CD4-positive, alpha-beta T cell treated with Interleukin-15 for 4 hours (primary cell): ENCODE results near the gene RNF225.
"Not testable (repeated sequence)": the region's sequence is repeated elsewhere in the genome, so short reads cannot be mapped to it uniquely, and the experiment has no call there.

Source experiments
- DNase-seq: peaks from one replicate; pipeline ENCODE4 v3.0.0-alpha.2; 2020; ENCODE audit warnings: low spot score

Gene RNF225

GRCh38 chr19:58362272-58362994 is 33.0 kb upstream of the RNF225 start, which contains the start of gene ZNF497:
ZNF497 (minus strand) TSS chr19:58362751; CDS start chr19:58357635, 5,116 bp downstream.
- DNase-seq, result peak; percentile 97

- DNase-seq, result no peak
Measured at GRCh38 chr19:58364146-58364545, 31.3 kb upstream of the RNF225 start.

- no peak for DNase-seq
Measured at GRCh38 chr19:58366585-58367430, 28.6 kb upstream of the RNF225 start.

DNA sequence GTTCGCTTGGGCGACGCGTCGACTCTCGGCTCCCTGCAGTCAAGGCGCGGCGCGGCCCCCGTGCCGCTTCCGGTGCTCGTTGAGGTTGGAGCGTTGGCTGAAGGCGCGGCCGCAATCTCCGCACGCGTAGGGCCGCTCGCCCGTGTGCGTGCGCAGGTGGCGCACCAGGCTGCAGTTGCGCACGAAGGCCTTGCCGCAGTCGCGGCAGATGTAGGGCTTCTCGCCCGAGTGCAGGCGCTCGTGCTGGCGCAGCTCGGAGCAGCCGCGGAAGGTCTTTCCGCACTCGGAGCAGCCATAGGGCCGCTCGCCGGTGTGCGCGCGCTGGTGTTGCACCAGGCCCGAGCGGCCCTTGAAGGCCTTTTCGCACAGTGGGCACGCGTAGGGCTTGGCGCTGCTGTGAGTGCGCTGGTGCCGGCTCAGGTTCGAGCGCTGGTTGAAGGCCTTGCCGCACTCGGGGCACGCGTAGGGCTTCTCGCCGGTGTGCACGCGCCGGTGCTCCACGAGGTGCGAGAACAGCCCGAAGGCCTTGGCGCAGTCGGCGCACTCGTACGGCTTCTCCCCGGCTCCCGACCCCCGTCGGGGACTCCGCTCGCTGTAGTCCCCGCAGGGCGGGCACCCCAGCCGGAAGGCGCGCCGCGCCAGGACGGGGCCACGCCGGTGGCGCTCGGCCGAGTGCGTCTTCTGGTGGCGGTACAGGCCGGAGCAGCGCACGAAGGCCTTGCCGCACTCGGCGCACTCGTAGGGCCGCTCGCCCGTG is 27.6 kb upstream of the RNF225 start:
- DNase-seq, result no peak

DNA sequence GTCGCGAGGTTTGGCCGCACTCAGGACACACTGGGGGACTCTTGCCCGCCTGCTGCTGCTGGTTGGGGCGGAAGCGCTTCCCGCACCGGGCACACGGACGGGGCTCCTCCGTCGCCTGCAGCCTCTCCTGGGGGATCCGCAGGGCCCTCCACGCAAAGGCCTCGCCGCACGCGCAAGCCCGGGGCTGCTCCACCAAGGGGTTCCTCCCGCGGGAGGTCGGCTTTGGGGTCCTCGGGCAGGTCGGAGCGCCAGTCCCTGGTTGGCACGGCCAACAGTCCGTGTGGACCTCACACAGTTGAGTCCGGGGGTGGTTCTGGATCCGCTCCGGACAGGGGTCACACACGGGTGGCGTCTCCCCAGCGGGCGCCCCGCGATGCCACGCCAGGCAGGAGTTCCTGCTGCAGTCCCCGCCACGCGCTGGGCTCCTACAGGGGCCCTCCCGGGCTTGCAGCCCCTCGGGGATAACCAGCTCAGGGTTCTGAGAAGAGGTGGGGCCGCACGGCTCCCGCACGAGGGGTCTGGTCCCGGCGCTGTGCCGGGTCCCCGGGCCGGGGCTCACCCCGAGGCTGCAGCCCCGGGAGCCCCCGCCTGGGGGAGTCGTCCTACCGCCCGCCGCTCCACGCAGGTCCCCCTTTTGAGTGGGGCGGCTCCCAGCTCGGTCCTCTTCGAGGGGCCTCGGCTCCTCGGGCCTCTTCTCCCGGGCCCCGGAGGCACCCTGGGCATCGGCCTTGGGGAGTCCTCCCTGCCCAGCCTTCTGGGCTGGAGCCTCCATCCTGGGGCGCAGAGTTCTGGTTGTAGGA is 26.7 kb upstream of the RNF225 start:
- no peak for DNase-seq

- no peak for DNase-seq
Measured at GRCh38 chr19:58372311-58373133, 22.9 kb upstream of the RNF225 start.

- DNase-seq, result no peak
Measured at GRCh38 chr19:58374200-58374599, 21.3 kb upstream of the RNF225 start.

DNA sequence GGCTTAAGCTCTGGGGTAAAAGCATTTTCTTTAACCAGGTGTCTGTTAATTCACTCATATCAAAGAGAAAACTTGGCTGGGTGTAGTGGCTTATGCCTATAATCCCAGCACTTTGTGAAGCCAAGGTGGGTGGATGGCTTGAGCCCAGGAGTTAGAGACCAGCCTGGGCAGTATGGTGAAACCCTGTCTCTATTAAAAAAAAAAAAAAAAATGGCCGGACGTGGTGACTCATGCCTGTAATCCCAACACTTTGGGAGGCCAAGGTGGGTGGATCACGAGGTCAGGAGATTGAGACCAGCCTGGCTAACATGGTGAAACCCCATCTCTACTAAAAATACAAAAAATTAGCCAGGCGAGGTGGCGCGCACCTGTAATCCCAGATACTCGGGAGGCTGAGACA is 18.7 kb upstream of the RNF225 start:
- DNase-seq, result not testable (repeated sequence)

- DNase-seq, result no peak
Measured at GRCh38 chr19:58379246-58379645, 16.2 kb upstream of the RNF225 start.

DNA sequence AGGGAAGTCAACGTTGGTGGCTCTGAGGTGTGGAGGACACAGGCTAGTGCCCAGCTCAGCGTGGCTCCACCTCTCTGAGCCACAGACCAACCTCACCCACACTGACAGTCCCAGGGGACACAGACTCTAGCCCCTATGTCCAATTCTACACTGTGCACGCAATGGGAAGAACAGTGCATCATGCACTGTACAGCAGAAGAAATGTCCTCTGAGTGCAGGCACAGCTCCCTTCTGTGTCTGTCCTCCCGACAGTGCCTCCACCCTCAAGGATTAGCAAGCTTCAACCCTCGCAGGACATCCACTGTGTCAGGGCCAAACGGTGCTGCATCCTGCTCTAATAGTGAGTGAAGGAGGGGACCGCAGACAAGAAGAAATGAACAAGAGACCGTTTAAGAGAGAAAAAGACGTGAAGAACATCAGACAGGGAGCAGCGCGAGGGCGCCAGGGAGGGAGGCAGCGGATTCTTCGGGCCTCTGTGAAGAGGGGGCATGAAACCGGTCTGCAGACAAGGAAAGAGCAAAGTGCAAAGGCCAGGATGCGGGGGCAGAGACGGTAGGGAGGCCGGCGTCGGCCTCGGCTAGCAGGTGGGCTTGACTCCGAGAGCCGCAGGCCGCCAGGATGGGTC is 15.3 kb upstream of the RNF225 start:
- DNase-seq, result no peak

- DNase-seq, result peak; percentile 100
Measured at GRCh38 chr19:58380662-58381459, 14.6 kb upstream of the RNF225 start, which contains the start of gene ZNF837. ZNF837 (minus strand) TSS chr19:58381030; CDS start chr19:58369332, 11,698 bp downstream.

DNA sequence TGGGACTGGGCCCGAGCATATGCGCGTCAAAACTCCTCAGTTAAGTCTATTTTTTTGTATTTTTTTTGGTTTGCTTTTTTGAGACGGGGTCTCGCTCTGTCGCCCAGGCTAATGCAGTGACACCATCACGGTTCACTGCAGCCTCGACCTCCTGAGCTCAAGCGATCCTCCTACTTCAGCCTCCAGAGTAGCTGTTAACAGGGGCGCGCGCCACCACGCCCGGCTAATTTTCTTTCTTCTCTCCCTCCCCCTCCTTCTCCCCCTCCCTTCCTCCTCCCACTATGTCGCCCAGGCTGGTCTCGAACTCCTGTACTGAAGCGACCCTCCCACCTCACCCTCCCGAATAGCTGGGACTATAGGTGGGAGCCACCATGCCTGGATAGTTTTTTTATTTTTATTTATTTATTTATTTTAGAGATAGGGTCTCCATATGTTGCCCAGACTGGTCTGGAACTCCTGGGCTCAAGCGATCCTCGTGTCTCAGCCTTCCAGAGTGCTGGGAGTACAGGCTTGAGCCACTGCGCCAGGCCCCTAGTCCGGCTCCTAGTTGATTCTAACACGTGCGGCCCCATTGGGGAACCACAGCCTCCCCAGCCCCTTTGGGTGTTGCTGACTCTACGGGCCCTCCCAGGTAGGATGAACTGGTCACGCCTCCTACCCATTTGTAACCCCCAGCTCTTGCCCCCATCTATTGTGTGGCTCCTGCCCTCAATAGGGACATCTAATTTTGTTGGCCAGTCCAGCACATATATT is 13.8 kb upstream of the RNF225 start:
- no peak for DNase-seq

DNA sequence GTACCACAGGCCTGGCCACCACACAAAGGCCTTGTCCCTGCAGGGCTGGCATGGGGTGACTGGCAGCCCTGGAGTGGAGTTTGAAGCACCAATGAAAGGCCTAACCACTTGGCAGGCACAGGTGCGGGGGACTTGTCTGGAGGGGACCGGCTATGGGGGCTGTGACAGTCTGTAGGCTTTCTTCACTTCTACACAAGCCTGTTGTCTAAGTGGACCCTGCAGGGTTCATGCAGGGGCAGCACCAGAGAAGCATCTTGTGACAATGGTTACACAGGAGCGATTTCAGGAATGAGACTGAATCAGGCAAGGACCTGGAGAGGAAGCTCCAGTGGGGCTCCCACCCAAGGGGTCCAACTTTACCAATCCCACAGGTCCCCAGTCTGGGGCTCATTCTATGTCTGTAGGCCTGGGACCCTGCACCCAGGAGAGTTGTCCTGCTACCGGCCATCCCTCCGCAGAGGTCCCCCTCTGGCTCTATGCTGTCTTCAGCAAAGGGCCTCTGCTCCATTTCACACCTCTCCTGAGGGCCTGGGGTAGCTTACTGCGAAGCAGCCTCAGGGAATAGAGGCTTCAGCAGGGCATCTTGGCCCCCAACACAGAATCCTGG is 12.4 kb upstream of the RNF225 start:
- DNase-seq, result no peak

- no peak for DNase-seq
Measured at GRCh38 chr19:58385313-58385890, 10.1 kb upstream of the RNF225 start.

GRCh38 chr19:58385891-58386575 is 9.4 kb upstream of the RNF225 start:
- no peak for DNase-seq

DNA sequence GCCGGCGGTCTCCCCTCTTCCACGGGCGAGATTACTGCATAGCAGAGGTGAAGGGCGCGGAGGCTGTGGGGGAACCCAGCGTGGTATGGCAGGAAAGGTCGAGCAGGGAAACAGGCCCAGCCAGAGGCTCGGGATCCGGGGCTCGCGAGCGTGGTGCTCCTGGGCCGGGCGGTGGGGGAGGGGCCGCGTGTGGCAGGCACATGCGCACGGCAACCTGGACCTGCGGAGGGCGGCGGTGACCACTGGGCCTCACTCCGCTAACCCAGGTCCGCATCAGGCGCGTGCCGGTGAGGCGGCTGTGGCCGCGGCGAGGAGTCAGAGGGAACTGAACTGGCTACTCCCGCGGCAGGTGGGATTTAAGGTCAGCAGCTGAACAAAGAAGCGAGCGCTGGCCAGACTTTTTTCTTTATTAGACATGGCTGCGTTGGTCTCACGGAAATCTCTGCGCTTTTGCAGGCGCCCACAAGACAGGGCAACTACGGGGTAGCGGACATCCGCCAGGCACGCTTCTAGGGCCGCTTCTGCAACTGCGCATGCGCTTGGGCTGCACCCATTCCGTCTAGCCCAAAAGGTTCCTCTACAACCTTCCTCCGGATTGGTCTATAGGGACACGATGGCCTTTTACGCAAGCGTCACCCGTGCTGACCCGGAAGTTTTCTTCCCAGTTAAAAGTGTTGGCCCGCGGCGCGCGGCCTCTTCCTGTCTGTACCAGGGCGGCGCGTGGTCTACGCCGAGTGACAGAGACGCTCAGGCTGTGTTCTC is 8.7 kb upstream of the RNF225 start, which contains the start of gene RPS5:
RPS5 (plus strand) TSS at position 694 of the 762 bp plus-strand sequence. CDS start 869 bp downstream, outside the sequence.
- peak; percentile 98 for DNase-seq
